SH-SY5Y (cell line): ENCODE results near the gene CPB2.

ENCODE experiments used
- GATA2 ChIP-seq: IDR thresholded peaks from 2 replicates; pipeline ENCODE4 v1.6.1; 2011; ENCODE audit warnings: mild to moderate bottlenecking, low read depth, low read length
- GATA3 ChIP-seq: IDR thresholded peaks from 2 replicates; pipeline ENCODE4 v1.6.1; 2011; ENCODE audit warnings: low read depth, mild to moderate bottlenecking, low read length, moderate library complexity

The CPB2 gene

DNA sequence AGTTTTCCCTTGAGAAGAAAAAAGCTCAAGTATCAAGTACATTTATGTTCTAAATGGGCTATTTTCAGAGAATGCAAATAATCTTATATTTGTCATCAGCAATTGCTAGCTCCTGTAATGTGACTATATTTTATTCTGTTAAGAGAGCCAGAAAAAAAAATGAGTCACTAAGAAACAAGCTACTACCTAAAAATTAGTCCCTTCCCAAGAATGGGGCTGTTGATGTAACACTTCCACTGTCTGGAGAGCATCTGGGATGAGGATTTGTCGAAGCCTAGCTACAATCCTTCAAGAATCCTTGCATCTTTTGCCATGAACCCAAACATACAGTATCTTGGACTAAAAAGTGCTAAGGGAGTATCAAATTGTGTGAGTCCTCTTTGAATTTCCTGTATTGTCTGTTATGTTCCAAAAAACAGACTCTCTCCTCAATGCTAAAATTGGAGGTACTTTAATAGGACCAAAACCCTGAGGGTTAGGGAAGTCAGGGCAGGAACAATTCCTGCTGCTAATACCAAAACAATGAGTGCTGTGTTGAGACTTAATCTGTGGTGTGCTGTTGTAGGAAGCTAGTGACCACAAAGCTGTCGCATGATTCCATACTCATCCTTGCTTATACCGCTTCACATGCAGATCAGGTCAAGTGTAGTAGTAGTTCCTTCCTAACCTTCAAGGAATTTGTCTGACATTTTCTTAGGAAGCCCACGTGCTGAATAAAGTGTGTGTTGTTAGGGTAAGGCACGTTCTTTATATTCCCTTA lies 47.4 kb downstream of the CPB2 start:
- TF ChIP-seq GATA3 (no peak), GATA2 (no peak)

DNA sequence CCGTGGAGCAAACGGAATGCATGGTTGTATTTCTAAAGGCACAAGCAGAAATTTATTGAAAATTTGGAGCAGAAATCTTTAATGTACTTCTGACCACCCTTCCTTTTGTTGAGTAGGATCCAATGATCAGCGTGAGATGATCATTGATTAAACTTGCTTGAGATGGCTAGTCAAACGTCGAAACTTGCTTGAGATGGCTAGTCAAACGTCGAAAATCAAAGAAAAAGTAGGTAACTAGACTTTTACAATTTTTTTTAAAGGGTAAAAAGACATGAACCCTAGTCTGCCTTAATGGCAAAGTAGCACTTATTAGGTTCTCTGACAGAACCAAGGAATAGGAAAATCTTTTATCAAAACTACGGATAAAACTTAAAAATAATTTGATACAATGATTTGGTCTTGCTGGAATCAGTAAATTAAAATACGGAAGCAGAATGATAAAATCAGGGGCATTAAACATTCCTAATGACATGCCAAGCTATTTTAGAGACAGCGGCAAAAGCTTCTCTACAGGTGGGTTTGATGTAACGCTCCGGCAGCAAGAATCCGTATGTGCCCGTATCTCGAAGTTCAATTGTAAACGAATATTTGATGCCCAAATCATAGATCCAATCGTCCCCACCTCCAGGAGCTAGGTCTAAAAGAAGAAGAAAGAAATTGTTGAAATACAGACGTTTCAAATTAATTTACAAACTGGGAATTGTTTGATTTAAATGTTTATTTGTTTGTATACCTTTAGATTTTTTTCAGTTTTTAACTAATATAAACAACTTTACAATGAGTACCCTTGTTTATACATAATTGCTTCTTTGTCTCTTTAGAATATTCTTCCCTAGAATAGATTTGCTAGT lies 51.4 kb downstream of the CPB2 start:
- TF ChIP-seq GATA3 (no peak), GATA2 (no peak)

GRCh38 chr13:46052319-46053161 lies 52.3 kb downstream of the CPB2 start, which contains the start of gene ZC3H13:
Gene ZC3H13, minus strand, starts transcription at chr13:46052746. Its CDS starts 7,239 bp downstream, at chr13:46045507.
- TF ChIP-seq GATA3 (no peak), GATA2 (peak; percentile 49)

DNA sequence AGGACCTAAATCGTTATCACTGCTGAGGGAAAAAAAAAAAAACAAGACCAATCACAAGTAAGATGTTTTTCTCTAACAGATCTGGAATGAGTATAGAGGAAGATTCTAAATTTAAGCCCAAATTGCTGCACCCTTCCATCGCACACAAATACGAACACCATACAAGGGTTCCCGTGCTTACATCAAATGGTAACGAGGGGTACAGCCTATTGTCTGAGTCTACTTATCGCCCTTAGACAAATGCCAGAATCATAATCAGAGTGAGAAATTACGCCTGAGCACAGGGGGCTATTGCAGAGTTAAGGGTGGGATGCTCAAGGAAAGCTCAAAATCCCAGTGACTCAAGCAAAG lies 52.9 kb downstream of the CPB2 start:
- TF ChIP-seq GATA2 (no peak), GATA3 (no peak)

- no peak for TF ChIP-seq GATA2
- TF ChIP-seq GATA3: no peak
Observed at GRCh38 chr13:46050771-46051170, 54.1 kb downstream of the CPB2 start.

GRCh38 chr13:46045424-46045823 lies 59.4 kb downstream of the CPB2 start:
- no peak for TF ChIP-seq GATA2
- TF ChIP-seq GATA3: no peak

- TF ChIP-seq GATA2 (no peak), GATA3 (no peak)
Observed at GRCh38 chr13:46043647-46044046, 61.2 kb downstream of the CPB2 start.

DNA sequence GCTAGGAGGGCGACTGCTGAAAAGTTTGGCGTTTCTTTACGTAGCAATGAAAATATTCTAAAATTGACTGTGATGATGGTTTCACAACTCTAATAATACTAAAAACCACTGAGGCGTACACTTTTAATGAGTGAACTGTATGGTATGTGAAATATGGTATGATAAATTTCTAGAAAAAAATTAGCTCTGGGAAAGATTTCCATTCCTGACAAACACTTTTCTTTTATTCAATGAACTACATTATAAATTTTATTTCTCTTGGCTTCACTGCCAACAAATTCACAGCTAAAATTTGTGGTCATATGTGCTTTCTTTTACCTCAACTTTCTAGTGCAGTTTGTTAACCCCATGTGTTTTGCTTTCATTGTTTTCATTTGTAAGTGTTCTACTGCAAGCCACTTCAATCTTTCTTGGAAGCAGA lies 63.4 kb downstream of the CPB2 start:
- TF ChIP-seq GATA2 (no peak), GATA3 (no peak)

DNA sequence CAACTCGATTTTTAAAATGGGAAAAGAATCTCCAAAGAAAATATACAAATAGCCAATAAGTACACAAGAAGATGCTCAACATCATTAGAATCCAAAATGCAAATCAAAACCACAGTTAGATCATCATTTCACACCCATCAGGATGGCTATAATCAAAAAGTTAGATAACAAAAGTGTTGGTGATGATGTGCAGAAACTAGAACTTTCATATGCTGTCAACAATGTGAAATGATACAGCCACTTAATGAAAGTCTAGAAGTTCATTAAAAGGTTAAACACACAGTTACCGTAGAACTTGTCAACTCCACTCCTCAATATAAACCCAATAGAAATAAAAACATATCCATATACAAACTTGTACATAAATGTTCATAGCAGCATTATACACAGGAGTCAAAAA lies 64.1 kb downstream of the CPB2 start:
- no peak for TF ChIP-seq GATA2
- TF ChIP-seq GATA3: no peak

DNA sequence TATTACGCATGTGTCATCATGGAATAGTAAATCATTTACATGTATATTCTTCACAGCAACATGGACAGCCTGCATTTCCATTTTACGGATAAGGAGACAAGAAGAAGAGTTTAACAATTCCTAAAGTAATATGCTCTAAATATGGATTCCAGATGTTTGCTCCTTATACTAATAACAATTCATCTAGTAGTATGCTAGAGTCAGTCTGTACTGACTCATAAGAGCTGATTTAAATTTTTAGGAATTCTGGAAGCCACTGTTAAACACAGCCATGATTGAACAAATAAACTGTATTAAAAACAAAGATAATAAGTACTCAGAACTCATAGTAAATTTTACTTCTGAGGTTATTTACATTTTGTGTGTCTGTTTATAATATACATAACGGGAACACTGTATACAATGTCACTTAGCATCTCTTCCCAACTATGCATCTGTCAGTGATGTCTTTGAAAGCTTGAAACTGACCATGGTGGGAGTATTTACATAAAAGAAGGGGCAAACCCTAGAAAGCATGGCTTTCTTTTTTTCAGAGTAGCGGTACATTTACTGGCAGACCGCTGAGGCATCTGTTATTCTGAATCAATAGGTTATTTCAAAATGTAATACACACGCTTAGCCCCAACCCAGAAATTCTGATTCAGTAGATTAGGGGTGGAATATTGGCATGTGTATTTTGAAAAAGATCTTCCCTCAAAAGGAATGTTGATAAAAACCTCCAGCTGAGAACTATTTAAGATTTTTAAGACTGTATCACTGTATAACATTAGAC lies 65.2 kb downstream of the CPB2 start:
- TF ChIP-seq GATA2 (no peak), GATA3 (no peak)

DNA sequence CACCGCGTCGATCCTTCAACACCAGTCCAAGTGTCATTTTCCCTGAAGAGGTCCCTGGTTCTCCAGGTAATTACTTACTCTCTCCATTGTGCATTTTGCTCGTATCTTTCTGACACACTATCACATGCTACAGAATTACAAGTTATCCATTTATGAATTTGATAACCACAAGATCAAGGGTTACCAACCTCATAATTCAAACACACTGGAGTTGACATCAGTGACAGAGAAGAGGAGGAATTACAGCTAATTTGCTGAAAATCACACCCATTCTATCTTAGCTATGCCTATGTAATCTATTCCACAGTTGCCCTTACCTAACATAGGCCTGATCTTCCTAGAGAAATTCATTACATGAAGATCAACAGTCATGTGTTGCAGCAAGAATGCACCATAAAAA lies 66.5 kb downstream of the CPB2 start:
- TF ChIP-seq GATA2: no peak
- TF ChIP-seq GATA3: no peak

DNA sequence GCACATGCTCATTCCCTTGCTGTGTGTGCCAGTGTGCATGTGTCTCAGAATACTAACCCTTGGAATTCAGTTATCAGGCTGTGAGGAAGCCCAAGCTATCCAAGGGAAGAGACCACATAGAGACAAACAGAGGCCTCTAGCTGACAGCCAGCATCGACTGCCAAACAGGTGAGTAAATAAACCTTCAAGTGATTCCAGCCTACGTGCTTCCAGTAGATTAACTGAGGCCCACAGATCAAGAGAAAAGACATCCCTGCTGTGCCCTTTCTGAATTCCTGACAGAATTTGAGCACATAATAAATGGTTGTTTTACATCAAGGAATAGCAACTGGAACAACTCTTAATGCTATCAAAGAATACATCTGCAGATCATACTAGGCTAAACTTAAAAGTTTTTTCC lies 69.8 kb downstream of the CPB2 start:
- no peak for TF ChIP-seq GATA2
- no peak for TF ChIP-seq GATA3

GRCh38 chr13:46032341-46032740 lies 72.5 kb downstream of the CPB2 start:
- TF ChIP-seq GATA3 (no peak), GATA2 (no peak)
